GM23338 (cell line): ENCODE data around the gene XDH.

Experiments
- CTCF ChIP-seq, 2 experiments: fragments of 200-600 bp in 1 of 2; sonication (generic) in 1 of 2; conservative IDR thresholded peaks; 2 replicates each; pipeline versions ENCODE4 v1.5.1 to v1.6.1; 2016 to 2017; ENCODE audit warnings: antibody characterized with exemption in 2 of 2, low read depth in 2 of 2, mild to moderate bottlenecking in 2 of 2, moderate library complexity in 1 of 2
- ETS1 ChIP-seq: IDR thresholded peaks from 2 replicates; pipeline ENCODE4 v1.6.1; 2016; ENCODE audit warnings: antibody characterized with exemption
- POLR2AphosphoS5 ChIP-seq: IDR thresholded peaks from 2 replicates; pipeline ENCODE4 v1.6.1; 2016; ENCODE audit warnings: antibody characterized with exemption, low read depth
- ZNF331 ChIP-seq: fragments of 250-450 bp; sonication (Bioruptor Pico); IDR thresholded peaks from 2 replicates; pipeline ENCODE4 v1.5.0; 2020; ENCODE audit warnings: low read depth, mild to moderate bottlenecking, moderate library complexity

GRCh38 chr2:31322371-31322770 is 92.2 kb downstream of the XDH start:
- TF ChIP-seq ZNF331 (CRISPR knock-in tag) (no peak), CTCF (conservative IDR thresholded peaks at IDR 0.05; ENCODE audit: low read depth in 2 of 2) (no peak), POLR2AphosphoS5 (no peak), ETS1 (no peak)
